Measurements from ENCODE around the gene N4BP2L2.

Gene N4BP2L2

DNA sequence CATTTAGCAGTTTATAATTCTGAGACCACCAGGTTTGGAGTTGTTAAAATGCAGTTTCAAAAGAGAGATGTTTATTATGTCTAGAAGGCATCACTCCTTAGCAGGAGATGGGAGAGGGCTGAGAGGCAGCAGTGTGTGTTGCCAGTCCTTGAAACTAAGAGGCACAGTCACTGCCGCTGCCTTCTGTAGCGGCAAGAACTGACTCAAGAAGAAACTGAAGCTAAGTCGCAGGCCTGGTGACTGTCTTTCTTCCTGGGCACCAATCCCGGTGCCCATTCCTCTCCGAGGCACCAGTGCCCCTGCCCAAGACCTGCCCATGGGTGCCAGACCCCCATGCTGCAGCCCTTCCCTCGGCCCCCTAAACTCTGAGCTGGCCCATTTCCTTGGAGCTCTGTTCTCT, 130.7 kb downstream of the N4BP2L2 start:
- Histone ChIP-seq H3K27ac (no peak overlapping the region), H3K4me2 (no peak overlapping the region)

DNA sequence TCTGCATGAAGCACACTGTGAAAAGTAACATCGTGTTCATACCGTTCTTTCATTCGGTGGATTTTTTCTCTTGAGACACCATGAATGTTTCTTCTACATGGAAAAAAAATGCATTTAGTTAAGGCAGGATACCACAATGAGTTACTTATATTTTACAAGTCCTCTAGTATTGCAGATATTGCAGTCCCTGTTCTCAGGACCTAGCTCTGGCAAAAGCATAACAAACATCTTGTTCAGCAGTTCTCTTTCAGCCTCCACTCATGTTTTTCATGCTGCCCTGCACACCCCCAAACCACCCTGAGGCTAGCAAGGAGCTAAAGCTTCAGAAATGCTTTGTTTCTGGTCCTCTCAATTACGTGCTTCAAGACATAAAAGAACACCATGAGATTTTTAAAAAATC, 135.5 kb downstream of the N4BP2L2 start:
- H3K4me2 ChIP-seq = no peak overlapping the region
- no peak overlapping the region for H2AFZ ChIP-seq (ENCODE audit: low read depth)
- no peak overlapping the region for H3K4me3 ChIP-seq (IDR thresholded peaks at IDR 0.05; ENCODE audit: insufficient read depth, low read depth, low read length)
- H3K9ac ChIP-seq = no peak overlapping the region
- H3K4me1 ChIP-seq (ENCODE audit: low read depth, poor library complexity, severe bottlenecking) = no peaks in the 10 kb centered on the region
- no peak for TF ChIP-seq CTCF (conservative IDR thresholded peaks at IDR 0.05; ENCODE audit: low read depth, low read length)
- no peaks in the 10 kb centered on the region for H3K36me3 ChIP-seq (ENCODE audit: insufficient read depth)
- no peaks in the 10 kb centered on the region for H4K20me1 ChIP-seq (ENCODE audit: insufficient read depth)
- no peak overlapping the region for H3K27ac ChIP-seq
- no peaks in the 10 kb centered on the region for H3K79me2 ChIP-seq (ENCODE audit: insufficient read depth, low read depth)
- H3K27me3 ChIP-seq (ENCODE audit: insufficient read depth, low read depth) = no peaks in the 10 kb centered on the region

More for the DNA sequence above, 130.7 kb downstream of the N4BP2L2 start:
- Histone ChIP-seq H3K27me3 (ENCODE audit: insufficient read depth, low read depth) (no peaks in the 10 kb centered on the region), H2AFZ (ENCODE audit: low read depth) (no peak overlapping the region), H3K4me1 (ENCODE audit: low read depth, poor library complexity, severe bottlenecking) (no peaks in the 10 kb centered on the region), H3K4me3 (IDR thresholded peaks at IDR 0.05; ENCODE audit: insufficient read depth, low read depth, low read length) (no peak overlapping the region), H3K79me2 (ENCODE audit: insufficient read depth, low read depth) (no peaks in the 10 kb centered on the region), H4K20me1 (ENCODE audit: insufficient read depth) (no peaks in the 10 kb centered on the region), H3K36me3 (ENCODE audit: insufficient read depth) (no peaks in the 10 kb centered on the region), H3K9ac (no peak overlapping the region)
- no peak for TF ChIP-seq CTCF (conservative IDR thresholded peaks at IDR 0.05; ENCODE audit: low read depth, low read length)

DNA sequence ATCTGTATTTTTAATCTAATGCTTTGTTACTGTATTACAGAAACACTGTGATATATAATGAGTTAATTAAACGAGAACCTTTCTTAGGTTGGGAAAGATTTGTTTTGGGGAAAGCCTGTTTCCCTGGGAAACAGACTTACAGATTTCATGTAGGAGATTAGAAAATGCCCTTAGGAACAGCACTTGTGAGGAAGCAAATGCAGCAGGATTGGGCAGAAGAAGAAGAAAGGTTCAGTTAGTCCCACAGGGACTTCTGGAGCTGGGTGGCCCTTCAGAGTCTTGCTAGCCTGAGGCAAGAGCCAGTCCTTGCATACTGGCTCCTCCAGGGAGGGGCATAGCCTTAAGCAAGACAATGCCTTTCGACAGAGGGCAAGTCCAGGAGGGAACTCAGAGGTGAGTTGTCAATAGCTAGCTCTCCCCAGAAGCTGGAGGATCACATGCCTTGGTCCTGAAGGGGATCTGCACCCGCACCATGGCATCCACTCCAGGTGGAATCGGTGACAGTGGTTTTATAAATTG, 147.4 kb downstream of the N4BP2L2 start:
- no peaks in the 10 kb centered on the region for H3K27me3 ChIP-seq (ENCODE audit: insufficient read depth, low read depth)
- H3K4me1 ChIP-seq (ENCODE audit: low read depth, poor library complexity, severe bottlenecking) = no peaks in the 10 kb centered on the region
- H2AFZ ChIP-seq (ENCODE audit: low read depth) = no peak overlapping the region
- no peak overlapping the region for H3K4me2 ChIP-seq
- H3K79me2 ChIP-seq (ENCODE audit: insufficient read depth, low read depth) = no peaks in the 10 kb centered on the region
- no peak overlapping the region for H3K4me3 ChIP-seq (IDR thresholded peaks at IDR 0.05; ENCODE audit: insufficient read depth, low read depth, low read length)
- no peaks in the 10 kb centered on the region for H4K20me1 ChIP-seq (ENCODE audit: insufficient read depth)
- no peak overlapping the region for H3K27ac ChIP-seq
- no peak for TF ChIP-seq CTCF (conservative IDR thresholded peaks at IDR 0.05; ENCODE audit: low read depth, low read length)
- no peaks in the 10 kb centered on the region for H3K36me3 ChIP-seq (ENCODE audit: insufficient read depth)
- H3K9ac ChIP-seq = no peak overlapping the region

- Histone ChIP-seq H2AFZ (ENCODE audit: low read depth) (no peak overlapping the region), H3K4me1 (ENCODE audit: low read depth, poor library complexity, severe bottlenecking) (no peaks in the 10 kb centered on the region), H3K36me3 (ENCODE audit: insufficient read depth) (no peaks in the 10 kb centered on the region), H3K27me3 (ENCODE audit: insufficient read depth, low read depth) (no peaks in the 10 kb centered on the region), H3K4me3 (IDR thresholded peaks at IDR 0.05; ENCODE audit: insufficient read depth, low read depth, low read length) (no peak overlapping the region), H4K20me1 (ENCODE audit: insufficient read depth) (no peaks in the 10 kb centered on the region), H3K79me2 (ENCODE audit: insufficient read depth, low read depth) (no peaks in the 10 kb centered on the region), H3K27ac (no peak overlapping the region), H3K4me2 (no peak overlapping the region), H3K9ac (no peak overlapping the region)
- TF ChIP-seq CTCF (conservative IDR thresholded peaks at IDR 0.05; ENCODE audit: low read depth, low read length) = no peak
These were observed 148.1 kb downstream of the N4BP2L2 start for GRCh38 chr13:32390484-32390883.

Data from KMS-11 (cell line).